NCI-H524 treated with DMSO at 0.1 percent for 48 hours (cell line): ENCODE data around the gene GOLGA6L7.
"Not testable (repeated sequence)": the region's sequence is repeated elsewhere in the genome, so short reads cannot be mapped to it uniquely, and the experiment has no call there.

Experiments used
- DNase-seq: peaks from one replicate; lab custom pipeline; 2025; lab: John Stamatoyannopoulos, UW

The GOLGA6L7 gene

DNA sequence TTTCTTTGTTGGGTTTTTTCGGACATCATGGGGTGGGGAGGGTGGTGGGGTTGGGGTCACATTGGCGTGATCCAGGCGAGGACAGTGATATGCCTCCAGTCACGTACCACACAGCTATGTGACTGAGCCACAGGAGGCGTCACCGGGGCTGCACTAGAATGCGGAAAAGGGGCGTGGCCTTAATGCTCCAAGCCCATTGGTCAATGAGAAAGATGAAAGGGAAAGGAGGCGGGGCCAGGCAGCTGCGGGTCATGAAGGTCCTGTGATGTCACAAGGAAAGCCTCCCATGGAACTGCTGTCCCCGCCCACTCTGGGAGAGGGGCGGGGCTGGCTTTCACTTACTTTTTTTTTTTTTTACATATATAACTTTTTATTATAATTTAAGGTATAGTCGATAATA lies at the start of gene GOLGA6L7:
Gene GOLGA6L7, minus strand, starts transcription at position 124 of the 400 bp plus-strand sequence. Its CDS starts 95 bp downstream, at position 29.
- DNase-seq: not testable (repeated sequence)

DNA sequence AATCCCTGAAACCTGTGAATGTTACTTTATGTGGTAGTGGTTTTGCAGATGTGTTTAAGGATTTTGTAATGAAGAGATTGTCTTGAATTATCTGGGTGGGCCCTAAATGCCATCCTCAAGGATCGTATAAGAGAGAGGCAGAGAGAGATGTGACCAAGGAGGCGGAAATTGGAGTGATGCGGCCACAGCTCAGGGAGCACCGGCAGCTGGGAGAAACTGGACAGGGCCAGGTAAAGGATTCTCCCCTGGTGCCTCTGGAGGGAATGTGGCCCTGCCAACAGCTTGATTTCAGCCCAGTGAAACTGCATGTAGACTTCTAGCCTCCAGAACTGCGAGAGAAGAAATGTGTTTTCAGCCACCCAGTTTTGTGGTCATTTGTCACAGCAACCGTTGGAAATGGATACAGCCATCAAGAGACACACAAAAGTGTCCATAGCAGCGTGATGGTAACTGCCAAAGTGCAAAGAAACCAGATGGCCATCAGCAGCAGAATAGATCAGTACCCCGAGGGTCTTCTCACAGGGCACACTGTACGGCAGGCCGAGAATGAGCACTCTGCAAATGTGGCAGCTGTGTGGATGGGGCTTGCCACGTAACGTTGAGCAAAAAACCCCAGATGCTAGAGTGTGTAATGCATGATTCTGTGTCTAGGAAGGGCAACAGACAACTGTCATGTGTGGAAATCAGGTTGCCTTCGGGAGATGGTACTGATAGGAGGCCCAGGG lies 49.6 kb upstream of the GOLGA6L7 start:
- DNase-seq: no peak

DNA sequence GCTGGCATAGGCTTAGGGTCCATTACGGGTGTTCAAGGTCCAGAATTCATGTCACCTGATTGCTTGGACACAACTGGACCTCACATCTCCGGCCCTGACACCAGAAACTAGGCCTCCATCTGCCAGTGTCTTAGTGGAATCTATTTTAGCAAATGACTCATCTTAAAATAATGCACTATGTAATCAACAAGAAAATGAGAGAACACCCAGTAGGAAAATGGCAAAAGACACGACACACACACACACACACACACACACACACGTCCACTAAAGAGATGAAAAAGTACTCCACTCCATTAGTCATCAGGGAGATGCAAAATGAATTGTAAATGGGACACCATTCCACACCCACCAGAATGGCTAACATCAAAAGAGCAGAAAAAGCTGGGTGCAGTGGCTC lies 48.5 kb upstream of the GOLGA6L7 start:
- DNase-seq: no peak

DNA sequence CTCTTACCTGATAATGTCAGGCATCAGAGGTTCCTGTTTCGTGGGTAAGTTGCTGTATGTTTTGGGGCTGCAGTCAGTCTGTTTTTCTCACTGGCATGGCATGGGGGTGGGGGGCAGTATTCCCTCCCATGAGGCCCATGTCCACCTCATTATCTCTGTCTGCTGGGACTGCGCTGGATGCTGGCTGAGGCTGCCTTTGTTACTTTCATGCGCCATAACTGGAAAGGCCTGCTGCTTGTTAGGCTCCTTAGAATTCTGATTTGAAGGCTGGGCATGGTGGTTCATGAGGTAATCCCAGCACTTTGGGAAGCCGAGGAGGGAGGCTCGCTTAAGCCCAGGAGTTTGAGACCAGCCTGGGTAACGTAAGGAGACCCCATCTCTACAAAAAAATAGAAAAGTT lies 47.1 kb upstream of the GOLGA6L7 start:
- DNase-seq: no peak

GRCh38 chr15:28895146-28895545 lies 46.7 kb upstream of the GOLGA6L7 start:
- DNase-seq: no peak

GRCh38 chr15:28894631-28895030 lies 46.2 kb upstream of the GOLGA6L7 start:
- no peak for DNase-seq

DNA sequence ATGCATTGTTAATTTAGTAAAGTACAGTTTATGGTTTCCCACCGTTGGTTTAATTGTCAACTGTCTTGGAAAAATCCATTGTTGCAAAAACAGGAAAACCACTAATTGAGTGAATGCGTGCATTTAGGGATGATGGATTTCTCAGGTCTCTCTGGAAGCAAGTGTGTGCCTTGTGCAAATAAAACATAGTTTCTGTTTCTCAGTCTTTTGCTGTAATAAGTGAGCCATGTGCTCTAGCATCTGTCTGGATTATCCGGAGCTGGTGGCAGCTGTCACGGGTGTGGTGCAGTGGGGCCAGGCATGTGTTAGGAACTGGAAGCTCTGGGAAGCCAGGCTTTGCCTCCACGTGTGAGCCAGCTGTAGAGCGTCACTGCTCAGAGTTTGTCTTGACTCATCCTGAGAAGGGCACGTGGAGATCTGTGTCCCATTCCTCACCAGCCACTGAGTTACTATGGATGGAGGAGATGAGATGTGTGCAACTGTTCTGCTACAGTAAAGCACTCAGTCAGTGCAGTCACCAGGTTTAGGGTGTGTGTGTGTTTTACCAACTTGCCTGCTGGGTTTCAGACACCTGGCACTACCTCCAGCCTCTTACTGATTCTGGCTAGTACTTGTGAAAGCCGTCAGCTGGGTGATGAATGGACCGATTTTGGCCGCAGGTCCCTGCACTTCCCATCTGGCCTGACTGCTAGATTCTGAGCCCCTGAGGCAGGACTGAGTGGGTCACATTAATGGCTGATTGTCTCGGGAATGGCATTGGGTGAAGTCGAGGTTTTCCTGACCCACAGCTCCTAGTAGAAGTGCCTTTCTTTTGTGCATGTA lies 44.6 kb upstream of the GOLGA6L7 start:
- peak; percentile 65 for DNase-seq

DNA sequence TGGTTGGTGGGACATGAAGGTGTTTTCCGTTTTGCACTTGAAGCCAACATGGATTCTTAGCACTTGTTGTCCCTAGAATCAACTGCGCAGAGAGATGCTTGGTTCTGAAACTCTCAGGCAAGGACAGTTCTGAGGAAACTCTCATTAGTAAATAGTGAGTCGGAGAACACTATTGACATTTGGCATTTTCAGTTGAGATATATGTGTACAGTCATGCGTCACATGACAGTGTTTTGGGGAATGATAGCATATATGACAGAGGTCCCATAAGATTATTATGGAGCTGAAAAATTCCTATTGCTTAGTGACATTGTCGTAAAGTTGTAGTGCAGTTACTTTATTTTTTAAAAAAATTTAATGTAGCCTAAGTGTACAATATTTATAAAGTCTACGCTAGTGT lies 43.1 kb upstream of the GOLGA6L7 start:
- no peak for DNase-seq

- DNase-seq: no peak
These were observed 42.5 kb upstream of the GOLGA6L7 start for GRCh38 chr15:28890711-28891495.

DNA sequence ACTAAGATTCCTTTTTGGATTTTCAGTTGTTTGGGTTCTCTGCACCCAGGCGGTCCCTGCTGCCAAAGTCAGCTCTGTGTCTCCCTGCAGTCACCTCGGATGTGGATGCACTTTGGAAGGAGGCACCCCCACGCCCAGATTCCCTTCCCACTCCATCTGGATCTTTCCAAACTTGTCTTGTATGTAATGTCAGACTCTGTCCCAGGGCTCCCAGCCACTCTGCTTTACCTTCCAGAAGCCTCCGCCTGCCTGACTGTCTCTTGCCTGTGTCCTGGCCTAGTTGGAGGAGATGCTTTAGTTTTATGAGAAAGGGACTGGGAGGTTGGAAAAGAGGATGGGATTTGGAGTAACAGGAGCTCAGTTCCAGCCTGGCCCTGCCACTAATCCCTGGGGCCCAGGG lies 41.8 kb upstream of the GOLGA6L7 start:
- peak; percentile 30 for DNase-seq

- not testable (repeated sequence) for DNase-seq
These were observed 41.4 kb upstream of the GOLGA6L7 start for GRCh38 chr15:28889871-28890270.

DNA sequence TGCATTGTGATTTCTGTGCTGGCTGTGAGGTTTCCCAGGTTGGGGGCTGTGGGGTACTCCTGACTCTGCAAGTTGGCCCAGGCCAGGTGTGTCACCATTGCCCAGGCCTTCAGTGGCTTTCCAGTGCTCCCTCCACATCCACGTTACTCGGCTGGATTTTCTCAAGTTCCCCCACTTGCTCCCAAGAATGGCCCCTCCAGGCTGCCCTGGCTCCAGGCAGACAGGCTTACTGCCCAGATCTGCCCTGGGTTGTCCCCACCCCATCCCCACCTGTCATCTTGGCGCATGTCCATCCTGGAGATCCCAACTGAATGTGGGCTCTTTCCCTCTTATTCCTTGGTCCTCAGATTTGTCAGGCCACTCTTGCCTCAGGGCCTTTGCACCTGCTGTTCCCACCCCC lies 40.9 kb upstream of the GOLGA6L7 start:
- no peak for DNase-seq

GRCh38 chr15:28888900-28889299 lies 40.5 kb upstream of the GOLGA6L7 start:
- DNase-seq: no peak

- no peak for DNase-seq
These were observed 40.0 kb upstream of the GOLGA6L7 start for GRCh38 chr15:28888302-28888894.

GRCh38 chr15:28887339-28888174 lies 39.1 kb upstream of the GOLGA6L7 start:
- DNase-seq: no peak

GRCh38 chr15:28886431-28887338 lies 38.2 kb upstream of the GOLGA6L7 start:
- no peak for DNase-seq

DNA sequence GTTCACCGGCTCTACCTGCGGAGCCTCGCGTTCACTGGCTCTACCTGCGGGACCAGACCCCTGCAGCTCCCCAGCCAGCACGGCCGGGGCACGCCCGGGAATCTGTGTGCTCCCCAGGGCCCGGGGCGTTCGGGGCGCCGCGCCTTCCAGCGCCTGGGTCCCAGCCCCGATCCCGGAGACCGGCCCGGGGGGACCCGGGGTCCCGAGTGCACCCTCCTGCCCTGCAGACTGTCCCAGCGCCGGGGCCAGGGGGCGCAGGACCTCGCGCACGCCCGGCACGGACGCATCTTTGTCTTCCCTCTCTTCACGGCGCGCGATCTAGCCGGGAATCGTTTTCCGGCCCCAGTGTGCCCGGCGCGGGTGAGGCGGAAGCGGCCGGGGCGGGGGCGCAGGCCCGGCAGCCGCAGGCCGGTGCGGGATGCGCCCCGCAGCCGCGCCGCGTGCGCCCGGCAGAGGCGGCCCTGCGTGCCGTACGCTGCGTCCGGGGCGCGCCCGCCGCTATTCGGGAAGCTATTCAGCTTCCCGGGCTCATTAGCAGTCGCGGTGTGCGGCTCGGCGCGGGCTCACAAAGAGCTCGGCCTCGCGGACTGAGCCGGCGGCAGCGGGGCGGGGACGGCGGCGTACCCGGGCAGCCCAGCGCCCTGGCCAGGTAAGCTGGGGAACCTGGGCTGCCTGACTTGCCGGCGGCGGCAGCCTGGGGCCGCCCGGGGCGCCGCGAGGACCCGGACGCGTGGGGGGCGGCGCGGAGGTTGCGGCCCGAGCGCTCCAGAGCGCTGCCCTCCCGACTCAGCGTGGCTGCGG lies 37.4 kb upstream of the GOLGA6L7 start, which contains the start of gene APBA2:
Gene APBA2, plus strand, starts transcription at position 345 of the 801 bp plus-strand sequence. CDS start 167,911 bp downstream, outside the sequence.
- no peak for DNase-seq

DNA sequence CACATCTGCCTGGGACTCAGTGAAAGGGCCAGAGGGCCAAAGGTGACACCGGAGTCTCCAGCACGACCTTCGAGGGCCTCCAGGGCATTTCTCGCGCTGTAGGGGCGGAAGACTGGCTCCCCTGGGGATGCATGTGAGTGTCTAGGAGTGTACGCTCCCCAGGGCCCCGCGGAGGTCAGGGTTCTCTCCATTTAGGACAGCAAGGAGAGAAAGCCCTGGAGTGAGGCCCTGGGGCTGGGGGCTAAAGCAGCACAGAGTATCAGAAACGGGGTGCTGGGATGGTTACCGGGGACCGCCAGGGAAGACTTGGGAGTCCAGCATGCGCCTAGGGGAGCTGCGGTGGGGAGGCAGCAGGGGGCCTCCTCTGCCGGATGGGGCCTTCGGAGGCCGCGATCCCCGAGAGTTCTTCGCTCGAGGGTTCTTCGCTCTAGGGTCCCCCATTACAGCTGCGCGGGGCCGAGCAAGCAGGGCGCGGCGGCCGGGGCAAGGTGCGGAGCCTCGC lies 36.7 kb upstream of the GOLGA6L7 start:
- DNase-seq: no peak
